DMS 273 treated with DMSO at 0.1 percent for 48 hours (cell line): ENCODE results near the gene AP1M1.

Experiments used
- DNase-seq: peaks from one replicate; lab custom pipeline; 2025; lab: John Stamatoyannopoulos, UW

Gene AP1M1

GRCh38 chr19:16185768-16186123 is 12.0 kb upstream of the AP1M1 start:
- peak; percentile 18 for DNase-seq

GRCh38 chr19:16188521-16188920 is 9.2 kb upstream of the AP1M1 start:
- DNase-seq, result no peak

- no peak for DNase-seq
Observed at GRCh38 chr19:16190198-16190597, 7.5 kb upstream of the AP1M1 start.

- no peak for DNase-seq
Observed at GRCh38 chr19:16190736-16191135, 7.0 kb upstream of the AP1M1 start.

GRCh38 chr19:16191216-16191908 is 6.3 kb upstream of the AP1M1 start:
- DNase-seq, result no peak

- no peak for DNase-seq
Observed at GRCh38 chr19:16193466-16193865, 4.2 kb upstream of the AP1M1 start.

GRCh38 chr19:16197188-16197621 is 506 bp upstream of the AP1M1 start:
- no peak for DNase-seq

- no peak for DNase-seq
Observed at GRCh38 chr19:16198370-16198651, 600 bp downstream of the AP1M1 start.

- no peak for DNase-seq
Observed at GRCh38 chr19:16199275-16199932, 1.7 kb downstream of the AP1M1 start.

GRCh38 chr19:16200038-16201010 is 2.6 kb downstream of the AP1M1 start:
- DNase-seq, result no peak

GRCh38 chr19:16201011-16201391 is 3.3 kb downstream of the AP1M1 start:
- no peak for DNase-seq

- DNase-seq, result no peak
Observed at GRCh38 chr19:16202320-16203255, 4.9 kb downstream of the AP1M1 start.

GRCh38 chr19:16203256-16204004 is 5.7 kb downstream of the AP1M1 start:
- DNase-seq, result no peak

GRCh38 chr19:16204005-16204294 is 6.2 kb downstream of the AP1M1 start:
- no peak for DNase-seq

- no peak for DNase-seq
Observed at GRCh38 chr19:16205205-16206045, 7.7 kb downstream of the AP1M1 start.

- no peak for DNase-seq
Observed at GRCh38 chr19:16206046-16206605, 8.4 kb downstream of the AP1M1 start.

- no peak for DNase-seq
Observed at GRCh38 chr19:16206637-16207036, 8.9 kb downstream of the AP1M1 start.

- no peak for DNase-seq
Observed at GRCh38 chr19:16207063-16207462, 9.4 kb downstream of the AP1M1 start.

GRCh38 chr19:16207490-16208025 is 9.8 kb downstream of the AP1M1 start:
- no peak for DNase-seq
